ENCODE results near the gene LRFN5.

The LRFN5 gene

DNA sequence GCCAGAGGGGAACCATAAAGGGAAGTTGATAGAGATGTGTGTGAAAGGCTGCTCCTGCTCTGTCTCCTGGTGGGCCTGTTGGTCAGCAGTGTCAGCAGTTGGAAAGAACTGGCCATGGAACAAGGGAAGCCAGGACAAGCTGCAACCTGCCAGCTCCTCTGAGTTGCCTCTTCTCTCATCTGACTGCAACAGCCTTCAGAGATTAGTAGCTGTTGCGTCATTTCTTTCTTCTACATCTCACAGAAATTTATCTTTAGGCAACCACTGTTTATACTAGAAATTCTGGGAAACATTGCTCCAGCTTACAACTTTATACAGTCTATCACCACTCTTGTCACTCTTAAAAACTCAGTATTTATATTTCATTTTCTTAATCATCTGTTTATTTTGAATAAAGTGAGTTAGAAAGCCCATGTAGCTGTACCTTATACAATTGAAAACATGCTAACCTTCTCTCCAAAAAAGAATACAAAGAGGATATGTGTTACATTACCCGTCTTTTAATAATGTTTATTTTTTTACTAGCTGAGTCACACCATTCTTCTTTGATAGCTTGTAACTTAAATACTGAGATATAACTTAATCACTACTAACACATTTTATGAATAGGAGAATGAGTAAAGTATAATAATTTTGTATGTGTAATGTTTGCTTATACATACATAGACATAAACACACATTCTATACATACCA is 224.2 kb downstream of the LRFN5 start:
- no peak overlapping the region for H3K4me2 ChIP-seq (ENCODE audit: low read length)
- TF ChIP-seq EZH2phosphoT487 (IDR thresholded peaks at IDR 0.05; ENCODE audit: borderline replicate concordance, low read length): no peak
- TF ChIP-seq, protein P1, sequence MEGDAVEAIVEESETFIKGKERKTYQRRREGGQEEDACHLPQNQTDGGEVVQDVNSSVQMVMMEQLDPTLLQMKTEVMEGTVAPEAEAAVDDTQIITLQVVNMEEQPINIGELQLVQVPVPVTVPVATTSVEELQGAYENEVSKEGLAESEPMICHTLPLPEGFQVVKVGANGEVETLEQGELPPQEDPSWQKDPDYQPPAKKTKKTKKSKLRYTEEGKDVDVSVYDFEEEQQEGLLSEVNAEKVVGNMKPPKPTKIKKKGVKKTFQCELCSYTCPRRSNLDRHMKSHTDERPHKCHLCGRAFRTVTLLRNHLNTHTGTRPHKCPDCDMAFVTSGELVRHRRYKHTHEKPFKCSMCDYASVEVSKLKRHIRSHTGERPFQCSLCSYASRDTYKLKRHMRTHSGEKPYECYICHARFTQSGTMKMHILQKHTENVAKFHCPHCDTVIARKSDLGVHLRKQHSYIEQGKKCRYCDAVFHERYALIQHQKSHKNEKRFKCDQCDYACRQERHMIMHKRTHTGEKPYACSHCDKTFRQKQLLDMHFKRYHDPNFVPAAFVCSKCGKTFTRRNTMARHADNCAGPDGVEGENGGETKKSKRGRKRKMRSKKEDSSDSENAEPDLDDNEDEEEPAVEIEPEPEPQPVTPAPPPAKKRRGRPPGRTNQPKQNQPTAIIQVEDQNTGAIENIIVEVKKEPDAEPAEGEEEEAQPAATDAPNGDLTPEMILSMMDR (IDR thresholded peaks at IDR 0.05; ENCODE audit: low read depth, low read length, poor library complexity, severe bottlenecking): no peak

DNA sequence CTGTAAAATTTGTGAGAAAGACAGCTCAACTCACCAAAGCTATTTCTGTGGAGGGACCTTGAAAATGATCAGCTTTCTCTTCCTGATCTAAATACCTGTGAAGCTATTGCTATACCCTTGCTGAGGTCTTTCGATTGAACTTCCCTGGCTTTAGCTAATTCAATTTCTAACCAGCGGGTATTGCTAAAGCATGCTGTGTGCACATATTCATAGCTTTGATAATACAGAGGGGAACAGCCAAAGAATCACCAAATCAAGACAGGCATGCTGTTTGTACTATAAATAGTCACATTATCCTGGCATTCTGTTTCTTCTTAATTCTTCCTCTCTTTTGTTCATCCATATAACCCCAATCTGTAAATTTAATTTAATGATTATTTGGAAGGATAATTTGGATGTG is 233.0 kb downstream of the LRFN5 start:
- Histone ChIP-seq H3K4me2 (ENCODE audit: low read length) (no peak overlapping the region), H3K27ac (ENCODE audit: low read depth, low read length) (no peak overlapping the region), H3F3A (ENCODE audit: control insufficient read depth, insufficient read depth) (no peaks in the 10 kb centered on the region), H3K9me3 (ENCODE audit: control insufficient read depth, insufficient read depth, low read length) (no peaks in the 10 kb centered on the region), H3K4me1 (ENCODE audit: control insufficient read depth, low read length) (no peaks in the 10 kb centered on the region), H3K27me3 (ENCODE audit: control insufficient read depth, low read length) (no peaks in the 10 kb centered on the region), H3K36me3 (ENCODE audit: control insufficient read depth, low read length) (no peaks in the 10 kb centered on the region), H3K79me2 (ENCODE audit: control insufficient read depth, low read length) (no peaks in the 10 kb centered on the region), H3K9me2 (replicated peaks; ENCODE audit: control insufficient read depth, low read length) (no peaks in the 10 kb centered on the region), H4K20me1 (ENCODE audit: control insufficient read depth, insufficient read depth, low read depth, low read length) (no peaks in the 10 kb centered on the region), H3K4me3 (ENCODE audit: low read length) (no peak overlapping the region)
- TF ChIP-seq EZH2phosphoT487 (IDR thresholded peaks at IDR 0.05; ENCODE audit: borderline replicate concordance, low read length): no peak
- TF ChIP-seq, protein P1 (IDR thresholded peaks at IDR 0.05; ENCODE audit: low read depth, low read length, poor library complexity, severe bottlenecking): no peak

More for the DNA sequence above, 224.2 kb downstream of the LRFN5 start:
- Histone ChIP-seq H3K9me3 (ENCODE audit: control insufficient read depth, insufficient read depth, low read length) (no peaks in the 10 kb centered on the region), H3K79me2 (ENCODE audit: control insufficient read depth, low read length) (no peaks in the 10 kb centered on the region), H3F3A (ENCODE audit: control insufficient read depth, insufficient read depth) (no peaks in the 10 kb centered on the region), H3K27me3 (ENCODE audit: control insufficient read depth, low read length) (no peaks in the 10 kb centered on the region), H4K20me1 (ENCODE audit: control insufficient read depth, insufficient read depth, low read depth, low read length) (no peaks in the 10 kb centered on the region), H3K36me3 (ENCODE audit: control insufficient read depth, low read length) (no peaks in the 10 kb centered on the region), H3K27ac (ENCODE audit: low read depth, low read length) (no peak overlapping the region), H3K9me2 (replicated peaks; ENCODE audit: control insufficient read depth, low read length) (no peaks in the 10 kb centered on the region), H3K4me3 (ENCODE audit: low read length) (no peak overlapping the region), H3K4me1 (ENCODE audit: control insufficient read depth, low read length) (no peaks in the 10 kb centered on the region)

DNA sequence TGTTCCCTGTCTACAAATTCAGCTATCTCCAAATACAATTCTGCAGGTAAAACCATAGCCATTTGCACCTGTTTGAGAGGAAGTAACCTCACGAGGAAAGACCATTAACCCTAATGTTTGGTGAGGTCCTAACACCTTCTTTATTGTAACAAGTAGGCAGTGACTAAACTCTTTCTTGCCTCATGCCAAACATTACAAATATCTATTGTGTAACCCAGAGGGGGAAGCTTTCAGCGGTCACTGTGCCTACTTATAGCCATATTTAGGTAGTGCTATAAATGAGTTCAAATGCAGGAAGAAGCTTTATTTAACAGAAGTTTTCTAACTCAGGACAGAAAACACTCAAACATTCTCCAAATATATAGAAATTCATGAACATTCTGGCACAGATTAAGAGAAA is 252.7 kb downstream of the LRFN5 start:
- no peaks in the 10 kb centered on the region for H3K9me3 ChIP-seq (ENCODE audit: control insufficient read depth, insufficient read depth, low read length)
- H4K20me1 ChIP-seq (ENCODE audit: control insufficient read depth, insufficient read depth, low read depth, low read length): no peaks in the 10 kb centered on the region
- no peak overlapping the region for H3K27ac ChIP-seq (ENCODE audit: low read depth, low read length)
- no peaks in the 10 kb centered on the region for H3K79me2 ChIP-seq (ENCODE audit: control insufficient read depth, low read length)
- H3K4me2 ChIP-seq (ENCODE audit: low read length): no peak overlapping the region
- H3K4me3 ChIP-seq (ENCODE audit: low read length): no peak overlapping the region
- TF ChIP-seq, protein P1 (IDR thresholded peaks at IDR 0.05; ENCODE audit: low read depth, low read length, poor library complexity, severe bottlenecking): no peak
- no peak for TF ChIP-seq EZH2phosphoT487 (IDR thresholded peaks at IDR 0.05; ENCODE audit: borderline replicate concordance, low read length)
- no peaks in the 10 kb centered on the region for H3K9me2 ChIP-seq (replicated peaks; ENCODE audit: control insufficient read depth, low read length)
- no peaks in the 10 kb centered on the region for H3F3A ChIP-seq (ENCODE audit: control insufficient read depth, insufficient read depth)
- no peaks in the 10 kb centered on the region for H3K36me3 ChIP-seq (ENCODE audit: control insufficient read depth, low read length)
- no peaks in the 10 kb centered on the region for H3K27me3 ChIP-seq (ENCODE audit: control insufficient read depth, low read length)
- H3K4me1 ChIP-seq (ENCODE audit: control insufficient read depth, low read length): no peaks in the 10 kb centered on the region
